HG02885 (cell line): ENCODE results near the gene PRSS38.
"Not testable (repeated sequence)": the region's sequence is repeated elsewhere in the genome, so short reads cannot be mapped to it uniquely, and the experiment has no call there.

ENCODE experiments used
- ATAC-seq: cut with Tn5 transposase; IDR thresholded peaks from one replicate; pipeline ENCODE4 v1.9.1; 2021; ENCODE audit warnings: mild to moderate bottlenecking; ENCODE audit not compliant: unreplicated experiment, poor library complexity

Gene PRSS38

GRCh38 chr1:227838181-227838580 lies 22.7 kb downstream of the PRSS38 start:
- no peak for ATAC-seq

GRCh38 chr1:227841096-227841495 lies 25.6 kb downstream of the PRSS38 start:
- no peak for ATAC-seq

- ATAC-seq = no peak
Measured at GRCh38 chr1:227844320-227845146, 29.1 kb downstream of the PRSS38 start.

GRCh38 chr1:227845147-227845458 lies 29.6 kb downstream of the PRSS38 start:
- ATAC-seq = no peak

- ATAC-seq = no peak
Measured at GRCh38 chr1:227845519-227845918, 30.0 kb downstream of the PRSS38 start.

- no peak for ATAC-seq
Measured at GRCh38 chr1:227846265-227846858, 30.9 kb downstream of the PRSS38 start.

GRCh38 chr1:227847046-227847445 lies 31.6 kb downstream of the PRSS38 start:
- ATAC-seq = not testable (repeated sequence)

- no peak for ATAC-seq
Measured at GRCh38 chr1:227848430-227848932, 33.0 kb downstream of the PRSS38 start.

GRCh38 chr1:227849251-227849650 lies 33.8 kb downstream of the PRSS38 start:
- no peak for ATAC-seq

- no peak for ATAC-seq
Measured at GRCh38 chr1:227854189-227854588, 38.7 kb downstream of the PRSS38 start.

GRCh38 chr1:227855687-227856086 lies 40.2 kb downstream of the PRSS38 start:
- no peak for ATAC-seq

- no peak for ATAC-seq
Measured at GRCh38 chr1:227856147-227856858, 40.8 kb downstream of the PRSS38 start.

GRCh38 chr1:227864882-227865281 lies 49.4 kb downstream of the PRSS38 start:
- no peak for ATAC-seq

- ATAC-seq = no peak
Measured at GRCh38 chr1:227869279-227869842, 53.9 kb downstream of the PRSS38 start.

- no peak for ATAC-seq
Measured at GRCh38 chr1:227869851-227870305, 54.4 kb downstream of the PRSS38 start.

GRCh38 chr1:227870366-227870765 lies 54.9 kb downstream of the PRSS38 start:
- ATAC-seq = no peak

- ATAC-seq = not testable (repeated sequence)
Measured at GRCh38 chr1:227871892-227872291, 56.4 kb downstream of the PRSS38 start.

GRCh38 chr1:227877810-227878209 lies 62.3 kb downstream of the PRSS38 start:
- not testable (repeated sequence) for ATAC-seq

- no peak for ATAC-seq
Measured at GRCh38 chr1:227880342-227880924, 65.0 kb downstream of the PRSS38 start.

GRCh38 chr1:227883073-227883520 lies 67.6 kb downstream of the PRSS38 start:
- no peak for ATAC-seq
